Renal cortical epithelial cell (primary cell): ENCODE measurements around the gene RNPEP. TPM values are rescaled to one million over a fixed set of nuclear protein-coding genes. Genes with fewer than 3 reads are reported as not detected.
A peak's percentile ranks its signal among the peaks of the same experiment; 100 is the strongest.

Source experiments
- DNase-seq: peaks from one replicate; pipeline ENCODE4 v3.0.0-alpha.2; 2011; ENCODE audit warnings: low read depth
- total RNA-seq: library from RNA; depleted of rRNA; stranded (reverse); fragments of >200 nt; gene quantifications from 2 replicates; pipeline ENCODE4 v1.2.3, GENCODE V29; 2014

Gene RNPEP
- total RNA-seq, 1 donor from 2014 or later = 104 TPM

GRCh38 chr1:202010180-202011015 lies 27.9 kb downstream of the RNPEP start, which contains the start of gene ELF3:
Gene ELF3, plus strand, starts transcription at chr1:202010587. Its CDS starts 550 bp downstream, at chr1:202011137.
- DNase-seq = peak; percentile 99

DNA sequence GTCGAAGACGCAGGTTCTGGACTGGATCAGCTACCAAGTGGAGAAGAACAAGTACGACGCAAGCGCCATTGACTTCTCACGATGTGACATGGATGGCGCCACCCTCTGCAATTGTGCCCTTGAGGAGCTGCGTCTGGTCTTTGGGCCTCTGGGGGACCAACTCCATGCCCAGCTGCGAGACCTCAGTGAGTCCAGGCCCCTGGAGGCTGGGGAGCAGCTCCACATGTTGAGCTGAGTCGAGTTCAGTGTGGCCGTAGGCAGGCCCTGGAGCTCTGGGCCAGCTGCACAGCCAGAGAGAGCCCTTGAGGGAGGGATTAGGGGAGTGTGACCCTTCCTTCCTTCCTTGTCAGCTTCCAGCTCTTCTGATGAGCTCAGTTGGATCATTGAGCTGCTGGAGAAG lies 29.5 kb downstream of the RNPEP start:
- no peak for DNase-seq

DNA sequence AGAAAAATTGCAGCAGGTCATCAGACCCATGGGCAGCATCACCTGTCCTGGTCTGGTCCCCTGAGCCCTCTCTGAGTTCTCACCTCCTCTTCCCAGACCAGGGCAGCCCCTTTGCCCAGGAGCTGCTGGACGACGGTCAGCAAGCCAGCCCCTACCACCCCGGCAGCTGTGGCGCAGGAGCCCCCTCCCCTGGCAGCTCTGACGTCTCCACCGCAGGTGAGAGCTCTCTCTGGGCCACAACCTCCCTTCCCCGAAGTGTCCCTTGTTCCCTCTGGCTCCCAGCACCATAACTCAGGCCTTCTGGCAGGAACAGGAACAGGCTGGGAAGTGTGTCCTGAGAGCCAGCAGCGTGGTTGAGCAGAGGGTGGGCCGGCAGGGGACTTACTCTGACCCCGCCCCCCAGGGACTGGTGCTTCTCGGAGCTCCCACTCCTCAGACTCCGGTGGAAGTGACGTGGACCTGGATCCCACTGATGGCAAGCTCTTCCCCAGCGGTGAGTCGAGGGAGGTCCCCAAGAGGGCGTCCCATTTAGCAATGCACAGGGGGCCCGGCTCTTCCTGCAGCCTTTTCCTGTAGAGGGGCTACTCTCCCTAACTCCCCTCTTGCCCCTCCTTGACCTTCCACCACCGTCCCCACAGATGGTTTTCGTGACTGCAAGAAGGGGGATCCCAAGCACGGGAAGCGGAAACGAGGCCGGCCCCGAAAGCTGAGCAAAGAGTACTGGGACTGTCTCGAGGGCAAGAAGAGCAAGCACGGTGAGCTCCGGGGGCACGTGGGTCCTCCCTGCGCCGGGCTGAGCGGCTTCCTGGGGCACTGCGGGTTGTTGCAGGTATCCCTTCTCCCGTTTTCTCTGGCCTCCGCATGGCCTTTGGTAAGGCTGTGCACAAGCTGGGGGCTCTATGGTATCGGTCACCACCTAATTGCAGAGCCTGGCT lies 30.4 kb downstream of the RNPEP start:
- no peak for DNase-seq

DNA sequence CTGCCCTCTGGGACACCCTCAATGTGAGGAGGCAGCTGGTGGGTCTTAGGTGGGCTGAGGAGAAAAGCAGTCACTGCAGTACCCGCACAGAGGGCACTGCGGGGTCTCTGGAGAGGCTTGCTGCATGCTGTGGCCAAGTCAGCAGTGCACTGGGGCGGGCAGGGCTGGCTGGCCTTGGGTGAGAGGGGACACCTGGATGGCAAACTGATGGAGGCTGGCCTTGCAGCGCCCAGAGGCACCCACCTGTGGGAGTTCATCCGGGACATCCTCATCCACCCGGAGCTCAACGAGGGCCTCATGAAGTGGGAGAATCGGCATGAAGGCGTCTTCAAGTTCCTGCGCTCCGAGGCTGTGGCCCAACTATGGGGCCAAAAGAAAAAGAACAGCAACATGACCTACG lies 31.2 kb downstream of the RNPEP start:
- DNase-seq = no peak

GRCh38 chr1:202014060-202014459 lies 31.6 kb downstream of the RNPEP start:
- no peak for DNase-seq

DNA sequence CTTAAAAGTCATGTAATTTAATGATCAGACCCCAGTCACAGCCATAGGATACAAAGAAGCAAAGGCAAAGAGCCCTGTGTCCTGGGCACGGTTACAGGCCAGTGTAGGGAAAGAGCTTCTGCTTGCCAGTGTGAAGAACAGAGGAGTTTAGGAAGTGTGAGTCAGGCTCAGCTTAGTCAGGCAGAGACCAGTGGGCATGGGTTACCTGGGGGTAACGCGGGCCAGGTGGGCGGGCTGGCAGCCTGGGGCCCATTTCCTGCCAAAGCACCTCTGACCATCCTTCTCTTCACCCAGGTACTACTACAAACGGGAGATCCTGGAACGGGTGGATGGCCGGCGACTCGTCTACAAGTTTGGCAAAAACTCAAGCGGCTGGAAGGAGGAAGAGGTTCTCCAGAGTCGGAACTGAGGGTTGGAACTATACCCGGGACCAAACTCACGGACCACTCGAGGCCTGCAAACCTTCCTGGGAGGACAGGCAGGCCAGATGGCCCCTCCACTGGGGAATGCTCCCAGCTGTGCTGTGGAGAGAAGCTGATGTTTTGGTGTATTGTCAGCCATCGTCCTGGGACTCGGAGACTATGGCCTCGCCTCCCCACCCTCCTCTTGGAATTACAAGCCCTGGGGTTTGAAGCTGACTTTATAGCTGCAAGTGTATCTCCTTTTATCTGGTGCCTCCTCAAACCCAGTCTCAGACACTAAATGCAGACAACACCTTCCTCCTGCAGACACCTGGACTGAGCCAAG lies 32.6 kb downstream of the RNPEP start:
- no peak for DNase-seq

DNA sequence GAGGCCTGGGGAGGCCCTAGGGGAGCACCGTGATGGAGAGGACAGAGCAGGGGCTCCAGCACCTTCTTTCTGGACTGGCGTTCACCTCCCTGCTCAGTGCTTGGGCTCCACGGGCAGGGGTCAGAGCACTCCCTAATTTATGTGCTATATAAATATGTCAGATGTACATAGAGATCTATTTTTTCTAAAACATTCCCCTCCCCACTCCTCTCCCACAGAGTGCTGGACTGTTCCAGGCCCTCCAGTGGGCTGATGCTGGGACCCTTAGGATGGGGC lies 33.2 kb downstream of the RNPEP start:
- no peak for DNase-seq

- no peak for DNase-seq
Measured at GRCh38 chr1:202016022-202016810, 33.8 kb downstream of the RNPEP start.

GRCh38 chr1:202016811-202017748 lies 34.6 kb downstream of the RNPEP start:
- DNase-seq = peak; percentile 24

- DNase-seq = peak; percentile 35
Measured at GRCh38 chr1:202017749-202018467, 35.5 kb downstream of the RNPEP start.

DNA sequence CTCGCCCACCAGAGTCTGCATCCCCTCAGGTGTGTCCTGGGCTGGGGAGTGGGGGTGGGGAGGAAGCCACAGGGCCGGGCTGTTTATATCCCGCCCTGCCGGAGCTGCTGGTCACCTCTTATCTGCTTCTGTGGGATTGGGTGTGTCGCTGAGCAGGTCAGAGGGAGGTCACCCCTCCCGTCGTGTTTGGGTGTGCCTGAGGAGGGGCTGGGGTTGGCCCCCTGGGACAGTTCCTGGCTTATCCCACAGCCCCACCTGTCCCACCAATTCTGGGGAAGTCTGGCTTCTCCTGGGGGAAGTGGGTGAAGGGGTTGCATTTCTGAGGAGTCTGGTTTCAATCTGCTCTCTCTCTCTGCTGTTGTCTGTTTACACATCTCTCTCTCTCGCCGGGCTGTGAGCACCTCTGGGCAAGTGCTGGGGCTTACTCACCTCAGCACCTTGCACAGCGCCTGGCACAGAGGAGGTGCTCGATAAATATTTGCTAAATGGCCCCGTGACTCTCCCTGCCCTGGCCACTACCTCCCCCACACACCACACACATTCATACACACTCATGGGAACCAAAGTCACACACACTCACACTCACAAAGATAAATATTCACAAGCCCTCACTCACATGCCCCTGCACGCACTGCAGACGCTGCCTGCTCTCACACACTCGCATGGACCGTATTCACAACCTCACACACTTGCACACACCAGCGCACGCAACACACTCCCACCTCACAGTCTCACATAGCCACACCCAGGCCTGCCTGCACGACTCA lies 36.2 kb downstream of the RNPEP start:
- DNase-seq = peak; percentile 83

DNA sequence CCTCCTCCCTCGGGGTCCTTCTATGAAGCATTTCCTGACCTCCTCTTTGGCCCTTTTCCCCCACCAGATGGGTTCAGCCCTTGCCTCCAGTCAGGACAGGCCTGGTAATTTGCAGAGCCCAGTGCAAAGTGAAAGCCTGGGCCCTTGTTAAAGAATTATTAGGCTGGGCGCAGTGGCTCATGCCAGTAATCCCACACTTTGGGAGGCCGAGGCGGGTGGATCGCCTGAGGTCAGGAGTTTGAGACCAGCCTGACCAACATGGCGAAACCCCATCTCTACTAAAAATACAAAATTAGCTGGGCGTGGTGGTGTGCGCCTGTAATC lies 36.7 kb downstream of the RNPEP start:
- peak; percentile 69 for DNase-seq

GRCh38 chr1:202023001-202023433 lies 40.6 kb downstream of the RNPEP start:
- peak; percentile 92 for DNase-seq

DNA sequence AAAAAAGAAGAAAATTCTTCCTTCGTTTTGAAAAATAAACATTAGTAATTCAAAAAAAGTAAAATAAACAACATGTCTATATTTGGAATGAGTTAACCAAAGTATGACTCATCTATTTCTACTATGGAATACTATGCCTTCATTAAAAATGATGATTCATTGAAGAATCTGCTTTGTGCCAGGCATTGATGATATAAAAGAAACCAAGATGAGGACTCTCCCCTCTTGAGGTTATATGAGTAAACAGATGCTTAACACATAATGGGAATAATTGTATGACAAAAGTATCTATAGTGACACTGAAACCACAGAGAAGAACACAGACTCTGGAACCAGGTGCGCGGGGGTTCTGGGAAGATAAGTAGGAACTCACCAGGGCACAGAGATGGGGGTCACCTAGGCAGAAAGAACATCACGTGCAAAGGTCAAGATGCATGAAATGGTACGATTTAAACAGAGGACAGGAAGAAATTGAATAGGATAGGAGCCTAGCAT lies 46.8 kb downstream of the RNPEP start:
- DNase-seq = peak; percentile 88

DNA sequence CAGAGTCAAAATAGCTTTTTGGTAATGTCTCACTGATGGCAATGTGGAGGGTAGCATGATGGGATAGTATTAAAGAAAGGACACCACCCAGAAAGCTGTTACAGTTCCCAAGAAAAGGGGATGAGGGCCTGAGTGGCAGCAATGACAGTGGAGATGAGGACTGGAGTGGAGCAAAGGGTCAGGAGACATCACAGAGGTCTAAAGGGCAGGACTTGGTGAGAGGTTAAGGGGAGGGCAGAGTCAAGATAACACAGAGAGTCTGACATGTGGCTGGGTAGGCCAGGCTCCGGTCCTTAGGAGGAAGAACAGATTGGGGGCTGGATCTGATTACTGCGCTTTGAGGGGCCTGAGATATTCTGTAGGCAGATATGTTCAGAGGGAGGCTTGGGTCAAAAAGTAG lies 47.3 kb downstream of the RNPEP start:
- DNase-seq = no peak

- DNase-seq = no peak
Measured at GRCh38 chr1:202031796-202032195, 49.3 kb downstream of the RNPEP start.

DNA sequence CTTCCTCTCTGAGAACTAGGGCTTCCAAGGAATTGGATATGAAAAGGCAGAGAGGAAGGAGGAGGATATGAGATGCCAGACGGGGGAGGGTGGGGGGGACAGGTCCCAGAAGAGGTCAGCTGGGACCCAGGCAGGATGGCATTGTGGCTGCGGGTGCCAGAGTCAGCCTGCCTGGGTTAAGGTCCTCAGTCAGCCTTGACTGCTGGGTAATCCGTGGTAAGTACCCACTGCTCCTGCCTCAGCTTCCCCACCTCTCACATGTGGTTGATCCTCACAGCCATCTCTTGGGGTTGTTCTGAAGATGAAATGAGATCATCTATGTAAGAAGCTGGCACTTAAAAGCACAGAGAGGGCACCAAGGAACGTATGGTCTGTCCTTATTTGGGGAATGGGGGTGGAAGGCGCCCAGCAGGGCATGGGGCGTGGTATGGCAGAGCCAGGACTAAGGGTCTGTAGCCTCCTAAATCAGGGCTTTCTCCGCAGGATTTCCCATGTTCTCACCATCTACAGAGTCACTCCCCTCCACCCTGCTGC lies 51.8 kb downstream of the RNPEP start:
- DNase-seq = no peak

DNA sequence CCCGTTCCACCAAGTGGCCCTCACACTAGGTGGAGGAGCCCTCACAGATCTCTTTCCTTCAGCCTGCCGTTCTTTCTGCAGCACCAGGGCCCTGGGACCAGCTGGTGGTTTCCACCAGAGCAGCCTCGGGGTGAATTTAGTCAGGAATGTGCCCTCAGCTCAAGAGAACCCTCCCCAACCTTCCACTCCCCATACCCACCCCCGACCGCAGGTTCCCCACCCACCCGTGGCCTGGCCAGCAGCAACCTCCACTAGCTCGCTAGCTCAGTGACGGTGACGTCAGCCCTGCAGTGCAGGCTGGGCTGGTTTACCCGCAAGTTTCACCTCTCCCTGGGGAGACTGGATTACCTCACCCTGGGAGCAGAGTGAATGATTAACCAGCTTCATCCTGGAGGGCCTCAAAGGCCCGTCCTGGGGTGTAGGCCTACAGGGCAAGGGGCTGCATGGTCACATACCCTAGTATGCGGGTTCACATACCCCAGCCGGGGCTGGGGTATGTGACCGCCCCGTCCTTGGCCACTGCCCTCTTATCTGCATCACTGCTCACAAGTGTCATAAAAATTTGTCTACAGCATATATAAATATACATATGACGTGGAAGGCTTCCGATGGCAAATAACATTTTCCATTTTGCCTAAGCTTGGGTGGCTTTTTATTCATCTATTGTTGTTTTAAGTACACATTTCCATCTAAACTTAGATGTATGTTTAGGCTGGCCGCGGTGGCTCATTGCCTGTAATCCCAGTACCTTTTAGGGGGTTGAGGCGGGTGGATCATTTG lies 52.4 kb downstream of the RNPEP start:
- peak; percentile 98 for DNase-seq
